ENCODE results near the gene KIFBP. TPM values are rescaled to one million over a fixed set of nuclear protein-coding genes. Genes with fewer than 3 reads are reported as not detected.
A peak's percentile ranks its signal among the peaks of the same experiment; 100 is the strongest.

The KIFBP gene
- total and polyA plus RNA-seq, 2 donors (not counting 3 experiments of a cell fraction or from before 2014, with no cell fraction given): 17.6 to 39.8 TPM

DNA sequence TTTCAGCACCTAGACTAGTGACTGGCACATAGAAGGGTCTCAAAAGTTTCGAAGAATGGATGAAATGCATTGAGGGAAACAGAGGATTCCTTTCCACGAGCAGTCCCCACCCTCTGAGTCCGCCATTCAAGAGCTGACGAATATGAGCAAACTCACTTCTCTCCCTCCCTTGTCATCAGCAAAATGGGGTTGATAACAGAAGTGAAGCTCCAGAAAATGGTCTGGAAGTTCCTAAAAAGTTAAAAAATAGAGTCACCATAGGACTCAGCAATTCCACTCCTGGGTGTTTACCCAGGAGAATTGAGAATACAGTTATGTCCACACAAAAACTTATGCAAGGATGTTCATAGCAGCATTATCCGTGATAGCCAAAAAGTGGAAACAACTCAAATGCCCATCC is 74.3 kb downstream of the KIFBP start:
- no peak overlapping the region for H3K9ac ChIP-seq (replicated peaks; ENCODE audit: extremely low read depth, insufficient read depth, low read length)
- FAIRE-seq: no peak
- H4K20me1 ChIP-seq (replicated peaks; ENCODE audit: control insufficient read depth, extremely low read depth, insufficient read depth, low read length): no peaks in the 10 kb centered on the region
- H3K79me2 ChIP-seq (ENCODE audit: control insufficient read depth, insufficient read depth, low read length): no peaks in the 10 kb centered on the region
- H3K9me1 ChIP-seq (replicated peaks; ENCODE audit: control insufficient read depth, extremely low read depth, insufficient read depth, low read length): no peaks in the 10 kb centered on the region
- CTCF ChIA-PET: interaction anchor here (1.3 to 1.5 kb wide), 5 partner anchors 14 to 58 kb away, joined by 3 to 7 read pairs (median 5); partner anchors contain the start of gene SRGN
- H3K27ac ChIP-seq (ENCODE audit: insufficient read depth, low read depth, low read length): peak overlapping the region; percentile 91
- POLR2A ChIA-PET: no interaction called here
- no peaks in the 10 kb centered on the region for H3K27me3 ChIP-seq (ENCODE audit: control insufficient read depth in 2 of 2, insufficient read depth in 2 of 2, low read length in 2 of 2)
- H2AFZ ChIP-seq (ENCODE audit: low read depth, low read length): no peak overlapping the region
- no peak overlapping the region for H3K4me2 ChIP-seq (ENCODE audit: insufficient read depth, low read length)
- no peak for TF ChIP-seq EZH2 (IDR thresholded peaks at IDR 0.05; ENCODE audit: borderline replicate concordance, low read depth, low read length, severe bottlenecking)
- no peak for TF ChIP-seq MYC (IDR thresholded peaks at IDR 0.05; ENCODE audit: low read depth, low read length)
- TF ChIP-seq JUN (IDR thresholded peaks at IDR 0.05; ENCODE audit: borderline replicate concordance, insufficient read depth, insufficient read length, low read depth): no peak
- TF ChIP-seq GATA2 (IDR thresholded peaks at IDR 0.05; ENCODE audit: insufficient read depth, insufficient read length, low read depth, low read length): no peak
- TF ChIP-seq FOS (IDR thresholded peaks at IDR 0.05; ENCODE audit: borderline replicate concordance, insufficient read depth, low read length): no peak
- no peak for TF ChIP-seq POLR2A (IDR thresholded peaks at IDR 0.05; ENCODE audit: low read depth, low read length)
- TF ChIP-seq, protein P1, sequence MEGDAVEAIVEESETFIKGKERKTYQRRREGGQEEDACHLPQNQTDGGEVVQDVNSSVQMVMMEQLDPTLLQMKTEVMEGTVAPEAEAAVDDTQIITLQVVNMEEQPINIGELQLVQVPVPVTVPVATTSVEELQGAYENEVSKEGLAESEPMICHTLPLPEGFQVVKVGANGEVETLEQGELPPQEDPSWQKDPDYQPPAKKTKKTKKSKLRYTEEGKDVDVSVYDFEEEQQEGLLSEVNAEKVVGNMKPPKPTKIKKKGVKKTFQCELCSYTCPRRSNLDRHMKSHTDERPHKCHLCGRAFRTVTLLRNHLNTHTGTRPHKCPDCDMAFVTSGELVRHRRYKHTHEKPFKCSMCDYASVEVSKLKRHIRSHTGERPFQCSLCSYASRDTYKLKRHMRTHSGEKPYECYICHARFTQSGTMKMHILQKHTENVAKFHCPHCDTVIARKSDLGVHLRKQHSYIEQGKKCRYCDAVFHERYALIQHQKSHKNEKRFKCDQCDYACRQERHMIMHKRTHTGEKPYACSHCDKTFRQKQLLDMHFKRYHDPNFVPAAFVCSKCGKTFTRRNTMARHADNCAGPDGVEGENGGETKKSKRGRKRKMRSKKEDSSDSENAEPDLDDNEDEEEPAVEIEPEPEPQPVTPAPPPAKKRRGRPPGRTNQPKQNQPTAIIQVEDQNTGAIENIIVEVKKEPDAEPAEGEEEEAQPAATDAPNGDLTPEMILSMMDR (IDR thresholded peaks at IDR 0.05; ENCODE audit: extremely low read depth in 1 of 2, insufficient read depth in 1 of 2, low read depth in 1 of 2, low read length in 2 of 2): no peak
- TF ChIP-seq POLR2AphosphoS5 (IDR thresholded peaks at IDR 0.05; ENCODE audit: insufficient read depth, low read depth, low read length): no peak
- TF ChIP-seq, protein P2, sequence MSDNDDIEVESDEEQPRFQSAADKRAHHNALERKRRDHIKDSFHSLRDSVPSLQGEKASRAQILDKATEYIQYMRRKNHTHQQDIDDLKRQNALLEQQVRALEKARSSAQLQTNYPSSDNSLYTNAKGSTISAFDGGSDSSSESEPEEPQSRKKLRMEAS (IDR thresholded peaks at IDR 0.05; ENCODE audit: insufficient read depth, insufficient read length): no peak
- no TSS peak for BruUV-seq (replicated peaks)
- intact Hi-C loops (cut with micrococcal nuclease) (loop anchor here (1.0 kb wide), 1 partner anchor 162 kb away; the partner anchor contains the start of gene DDX50), dilution Hi-C loops (cut with MboI; ENCODE audit: extremely low pct_ligation_motif_present, low sequenced_read_pairs) (no loop called here)
- no peaks in the 10 kb centered on the region for H3K36me3 ChIP-seq (ENCODE audit: control insufficient read depth in 2 of 2, extremely low read depth in 1 of 2, insufficient read depth in 2 of 2, low read length in 2 of 2)
- no peaks in the 10 kb centered on the region for H3K9me3 ChIP-seq (replicated peaks; ENCODE audit: control insufficient read depth, insufficient read depth, low read length)
- peaks cover 44% of the 10 kb centered on the region for H3K4me1 ChIP-seq (ENCODE audit: control insufficient read depth, extremely low read depth, insufficient read depth, low read length)
- no peak for DNase-seq (ENCODE audit: low read depth, low spot score)
- no peak overlapping the region for H3K4me3 ChIP-seq (replicated peaks in 1 of 3; ENCODE audit: insufficient read depth in 1 of 3, low read depth in 1 of 3, low read length in 3 of 3)

Measured in endothelial cell of umbilical vein (primary cell).